Memory B cell (primary cell): ENCODE data around the gene SYNDIG1.

Source experiments
- ATAC-seq: fragments of 150-1000 bp; cut with Tn5 transposase; 2 replicates; pipeline ENCODE4 v1.10.0; 2021; ENCODE audit warnings: low read depth, mild to moderate bottlenecking, moderate library complexity
- DNase-seq, 2 donors: peaks; one replicate each; pipeline ENCODE4 v3.0.0; 2022; ENCODE audit warnings: low spot score in 2 of 2
- H3K27ac Mint-ChIP-seq: one replicate; pipeline ENCODE4 v1.8.0; 2022; ENCODE audit warnings: mild to moderate bottlenecking, moderate library complexity, mixed read lengths
- H3K27me3 Mint-ChIP-seq: one replicate; pipeline ENCODE4 v1.8.0; 2022; ENCODE audit warnings: mixed read lengths
- H3K36me3 Mint-ChIP-seq: one replicate; pipeline ENCODE4 v1.8.0; 2022; ENCODE audit warnings: mild to moderate bottlenecking, mixed read lengths
- H3K4me1 Mint-ChIP-seq: one replicate; pipeline ENCODE4 v1.8.0; 2022; ENCODE audit warnings: mixed read lengths
- H3K4me3 Mint-ChIP-seq: one replicate; pipeline ENCODE4 v1.8.0; 2022; ENCODE audit warnings: mild to moderate bottlenecking, moderate library complexity, mixed read lengths
- H3K9me3 Mint-ChIP-seq: one replicate; pipeline ENCODE4 v1.8.0; 2022; ENCODE audit warnings: mixed read lengths

Gene SYNDIG1

GRCh38 chr20:24648919-24649318 lies 179.5 kb downstream of the SYNDIG1 start:
- DNase-seq = no peak
- Mint-ChIP-seq H3K4me3 (no peak overlapping the region), H3K27me3 (peaks cover 4% of the 10 kb centered on the region), H3K27ac (no peak overlapping the region), H3K9me3 (no peaks in the 10 kb centered on the region), H3K4me1 (peaks cover 16% of the 10 kb centered on the region), H3K36me3 (no peaks in the 10 kb centered on the region)
- ATAC-seq = peak; percentile 49

DNA sequence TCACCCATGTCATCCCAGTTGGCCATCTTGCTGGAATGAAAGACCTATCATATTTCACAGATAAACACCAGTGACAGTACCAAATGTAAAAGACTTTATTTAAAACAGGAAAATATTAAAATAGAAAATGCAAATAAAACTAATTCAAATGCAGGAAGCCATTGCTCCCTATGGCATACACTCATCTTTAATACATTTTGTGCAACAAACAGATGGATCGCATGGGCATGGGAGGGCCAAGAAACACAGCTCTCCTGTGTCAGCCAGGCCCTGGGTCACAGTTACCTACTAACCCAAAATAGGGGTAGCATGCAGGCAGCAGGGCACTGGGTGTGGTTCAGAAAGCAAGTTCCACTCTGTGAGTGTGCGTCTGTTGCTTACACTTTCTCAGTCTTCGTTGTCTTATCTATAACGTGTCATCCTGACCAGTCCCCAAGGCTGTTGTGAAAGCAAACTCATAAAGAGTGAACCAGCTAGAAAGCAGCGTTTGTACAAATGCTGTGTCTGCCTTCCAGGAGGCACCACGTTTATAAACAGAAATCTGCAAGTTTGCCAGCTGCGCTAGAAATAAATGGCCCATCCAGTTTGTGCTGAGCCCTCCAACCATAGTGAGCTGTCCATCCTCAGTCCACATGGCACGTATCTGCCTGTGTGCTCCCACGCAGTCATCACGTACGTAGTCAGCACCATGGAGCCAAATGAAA lies 180.5 kb downstream of the SYNDIG1 start:
- Mint-ChIP-seq H3K27me3 (peaks cover 4% of the 10 kb centered on the region), H3K4me3 (no peak overlapping the region), H3K9me3 (no peaks in the 10 kb centered on the region), H3K4me1 (peaks cover 19% of the 10 kb centered on the region), H3K36me3 (no peaks in the 10 kb centered on the region), H3K27ac (no peak overlapping the region)
- DNase-seq (no peak), ATAC-seq (no peak)

DNA sequence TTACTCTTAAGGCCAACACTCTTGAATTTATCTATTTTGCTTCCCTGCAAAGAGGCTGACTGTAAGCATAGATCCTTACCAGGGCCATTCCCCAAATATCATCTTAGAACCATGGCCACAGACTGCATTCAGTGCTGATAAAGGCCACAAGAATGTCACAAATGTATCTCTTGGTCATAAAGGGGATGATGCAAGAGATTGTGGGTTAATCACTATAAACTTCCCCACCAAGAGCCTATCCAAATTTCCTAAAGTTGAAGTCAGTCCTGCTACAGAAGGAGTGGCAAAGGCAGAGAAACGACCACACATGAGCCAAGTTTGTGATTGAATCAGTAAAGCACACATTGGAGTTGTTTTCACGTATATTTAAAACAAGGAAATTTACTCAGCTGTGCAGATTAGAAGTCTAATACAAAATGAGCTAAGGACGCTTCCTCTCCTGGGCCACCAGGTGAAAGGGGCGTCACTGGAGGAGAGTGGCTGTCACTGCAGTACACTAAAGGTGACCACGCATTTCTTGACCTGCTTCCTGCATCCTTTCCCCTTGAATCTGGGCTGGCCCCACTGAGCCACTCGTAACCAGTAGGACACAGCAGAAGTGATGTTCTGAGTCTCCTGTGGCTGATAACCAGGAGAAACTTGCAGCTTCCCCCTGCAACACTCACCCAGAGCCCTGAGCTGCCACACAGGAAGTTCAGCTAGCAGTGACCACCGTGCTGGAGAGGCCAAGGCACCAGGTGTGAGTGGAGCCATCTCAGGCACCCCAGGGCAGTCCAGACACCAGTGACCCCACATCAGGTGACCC lies 181.9 kb downstream of the SYNDIG1 start:
- ATAC-seq = no peak
- DNase-seq = no peak
- peaks cover 4% of the 10 kb centered on the region for H3K27me3 Mint-ChIP-seq

GRCh38 chr20:24651976-24652345 lies 182.5 kb downstream of the SYNDIG1 start:
- no peak overlapping the region for H3K27ac Mint-ChIP-seq
- no peaks in the 10 kb centered on the region for H3K36me3 Mint-ChIP-seq
- no peaks in the 10 kb centered on the region for H3K9me3 Mint-ChIP-seq

More for the DNA sequence above, 181.9 kb downstream of the SYNDIG1 start:
- H3K27ac Mint-ChIP-seq = no peak overlapping the region
- peaks cover 19% of the 10 kb centered on the region for H3K4me1 Mint-ChIP-seq
- H3K36me3 Mint-ChIP-seq = no peaks in the 10 kb centered on the region
- H3K9me3 Mint-ChIP-seq = no peaks in the 10 kb centered on the region
- H3K4me3 Mint-ChIP-seq = no peak overlapping the region

GRCh38 chr20:24653306-24653705 lies 183.9 kb downstream of the SYNDIG1 start:
- Mint-ChIP-seq H3K27me3 (peaks cover 2% of the 10 kb centered on the region), H3K27ac (no peak overlapping the region), H3K9me3 (no peaks in the 10 kb centered on the region), H3K4me3 (no peak overlapping the region), H3K36me3 (no peaks in the 10 kb centered on the region), H3K4me1 (peaks cover 15% of the 10 kb centered on the region)
- ATAC-seq (no peak), DNase-seq (no peak)

More at GRCh38 chr20:24651976-24652345, 182.5 kb downstream of the SYNDIG1 start:
- no peak for ATAC-seq
- DNase-seq = no peak
- no peak overlapping the region for H3K4me3 Mint-ChIP-seq
- peaks cover 19% of the 10 kb centered on the region for H3K4me1 Mint-ChIP-seq
- H3K27me3 Mint-ChIP-seq = peaks cover 4% of the 10 kb centered on the region

GRCh38 chr20:24654425-24654824 lies 185.0 kb downstream of the SYNDIG1 start:
- Mint-ChIP-seq H3K9me3 (no peaks in the 10 kb centered on the region), H3K4me1 (peaks cover 7% of the 10 kb centered on the region), H3K36me3 (no peaks in the 10 kb centered on the region), H3K27ac (no peak overlapping the region), H3K4me3 (no peak overlapping the region), H3K27me3 (peaks cover 6% of the 10 kb centered on the region)
- DNase-seq = no peak
- ATAC-seq = no peak

DNA sequence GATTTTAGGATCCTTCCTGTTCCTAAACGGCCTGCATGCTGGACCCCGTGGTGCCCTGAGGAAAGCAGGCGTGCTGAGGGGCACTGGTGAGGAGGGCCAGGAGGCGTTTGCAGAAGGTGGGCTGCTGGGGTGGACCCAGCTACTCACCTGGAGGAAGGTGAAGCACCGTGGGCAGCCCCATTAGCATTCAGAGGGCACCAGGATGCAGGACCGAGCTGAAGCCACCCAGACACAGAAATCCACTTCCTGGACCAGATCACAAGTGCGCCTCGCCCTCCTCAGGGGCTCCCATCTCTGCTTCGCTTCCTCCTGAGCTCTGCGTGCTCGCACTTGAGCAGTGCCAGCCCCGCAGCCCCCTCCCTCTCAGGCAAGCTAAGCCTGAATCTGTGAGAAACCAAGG lies 187.0 kb downstream of the SYNDIG1 start:
- Mint-ChIP-seq H3K36me3 (no peaks in the 10 kb centered on the region), H3K9me3 (no peaks in the 10 kb centered on the region), H3K4me3 (no peak overlapping the region), H3K4me1 (peaks cover 5% of the 10 kb centered on the region), H3K27me3 (peaks cover 4% of the 10 kb centered on the region), H3K27ac (no peak overlapping the region)
- DNase-seq = no peak
- no peak for ATAC-seq

DNA sequence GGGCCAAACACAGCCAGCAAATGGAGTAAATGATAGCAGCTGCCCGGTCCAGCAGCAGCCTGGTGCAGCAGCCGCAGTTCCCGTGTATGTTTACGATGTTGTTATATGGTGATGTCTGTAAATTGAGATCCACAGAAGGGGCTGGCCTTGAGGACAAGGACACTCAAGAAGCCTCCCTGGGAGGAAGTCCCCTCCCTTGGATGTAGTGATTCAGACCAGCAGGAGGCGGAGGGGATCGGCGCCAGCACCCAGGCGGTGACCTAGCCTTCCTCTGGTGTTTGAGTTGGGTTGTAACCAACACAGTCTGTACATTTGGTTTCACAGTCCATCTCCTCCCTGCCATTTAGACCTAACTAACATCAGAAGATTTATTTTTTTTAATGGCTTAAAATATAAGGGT lies 187.8 kb downstream of the SYNDIG1 start:
- H3K4me3 Mint-ChIP-seq = no peak overlapping the region
- no peak for DNase-seq
- no peaks in the 10 kb centered on the region for H3K9me3 Mint-ChIP-seq
- no peak for ATAC-seq
- H3K36me3 Mint-ChIP-seq = no peaks in the 10 kb centered on the region
- peaks cover 5% of the 10 kb centered on the region for H3K4me1 Mint-ChIP-seq
- no peak overlapping the region for H3K27ac Mint-ChIP-seq
- H3K27me3 Mint-ChIP-seq = peaks cover 4% of the 10 kb centered on the region

DNA sequence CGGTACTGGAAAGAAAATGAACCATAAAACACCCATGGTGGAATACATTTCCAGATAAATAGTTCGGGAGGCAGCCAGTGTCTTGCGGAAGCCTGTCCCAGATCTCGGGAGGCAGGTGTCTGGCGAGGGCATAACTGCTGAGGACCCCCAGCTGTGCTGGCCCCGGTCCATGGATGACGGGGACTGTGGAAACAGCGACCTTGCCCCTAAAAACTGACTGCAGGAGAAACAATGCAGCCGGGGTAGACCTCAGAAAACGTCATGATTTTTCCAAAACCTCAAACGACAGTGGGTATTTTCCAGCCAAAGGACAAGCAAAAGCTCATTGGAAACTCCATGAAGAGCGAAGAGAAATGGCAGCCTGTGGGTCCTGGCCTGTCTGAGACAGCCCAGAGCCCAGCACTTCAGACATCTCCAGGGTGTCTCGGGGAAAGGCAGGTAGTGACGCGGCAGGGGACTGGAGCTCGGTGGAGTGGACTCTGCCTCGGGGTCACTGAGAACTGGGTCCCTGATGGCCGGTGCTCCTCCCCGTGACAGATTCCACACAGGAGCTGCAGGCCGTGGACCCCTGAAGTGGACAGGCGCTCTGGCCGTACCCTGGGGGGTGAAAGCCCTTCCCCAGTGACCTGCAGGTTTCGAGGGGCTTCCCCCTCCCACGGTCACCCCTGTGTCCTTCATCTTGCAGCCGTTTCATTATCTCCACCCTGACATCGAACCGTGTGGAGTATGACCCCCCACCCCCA lies 188.6 kb downstream of the SYNDIG1 start:
- Mint-ChIP-seq H3K9me3 (no peaks in the 10 kb centered on the region), H3K4me1 (peaks cover 5% of the 10 kb centered on the region), H3K4me3 (no peak overlapping the region), H3K36me3 (no peaks in the 10 kb centered on the region), H3K27me3 (peaks cover 4% of the 10 kb centered on the region), H3K27ac (no peak overlapping the region)
- DNase-seq = no peak
- ATAC-seq = no peak

DNA sequence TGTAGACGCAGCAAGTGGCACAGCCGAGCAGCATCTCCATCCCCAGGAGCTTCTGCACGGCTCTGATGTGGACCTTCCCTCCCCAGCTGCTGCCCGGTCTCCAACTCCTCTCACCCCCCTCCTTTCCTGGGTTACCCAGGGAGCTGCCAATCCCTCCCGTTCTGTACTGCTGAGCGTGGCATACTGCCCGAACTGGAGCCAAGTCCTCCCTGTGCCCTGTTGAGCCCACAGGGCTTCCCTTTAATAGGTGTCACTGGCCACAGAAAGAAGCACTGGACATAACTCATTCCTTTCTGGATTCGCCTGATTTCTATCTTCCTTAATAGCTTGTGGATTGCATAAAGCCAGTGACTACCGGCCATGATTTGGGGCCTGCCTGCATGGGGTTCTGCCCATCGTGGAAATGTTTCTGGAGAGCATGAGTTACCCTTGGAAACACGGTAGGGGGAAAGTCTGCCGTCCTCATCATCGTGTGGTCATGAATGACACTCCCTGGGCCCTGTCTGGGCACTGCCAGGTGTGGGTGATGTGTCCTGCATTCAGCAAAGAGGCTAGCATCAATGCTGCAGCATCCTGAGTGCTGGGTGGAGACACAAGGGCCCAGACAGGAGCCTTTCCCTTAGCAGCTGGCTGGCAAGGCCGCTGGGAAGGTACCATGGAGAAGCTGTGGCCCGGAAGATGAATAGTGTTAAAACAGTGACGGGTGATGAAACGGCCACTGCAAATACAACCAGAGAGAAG lies 189.7 kb downstream of the SYNDIG1 start:
- Mint-ChIP-seq H3K27me3 (peaks cover 4% of the 10 kb centered on the region), H3K27ac (no peak overlapping the region), H3K4me3 (no peak overlapping the region), H3K4me1 (peaks cover 5% of the 10 kb centered on the region), H3K9me3 (no peaks in the 10 kb centered on the region), H3K36me3 (no peaks in the 10 kb centered on the region)
- ATAC-seq (no peak), DNase-seq (no peak)

DNA sequence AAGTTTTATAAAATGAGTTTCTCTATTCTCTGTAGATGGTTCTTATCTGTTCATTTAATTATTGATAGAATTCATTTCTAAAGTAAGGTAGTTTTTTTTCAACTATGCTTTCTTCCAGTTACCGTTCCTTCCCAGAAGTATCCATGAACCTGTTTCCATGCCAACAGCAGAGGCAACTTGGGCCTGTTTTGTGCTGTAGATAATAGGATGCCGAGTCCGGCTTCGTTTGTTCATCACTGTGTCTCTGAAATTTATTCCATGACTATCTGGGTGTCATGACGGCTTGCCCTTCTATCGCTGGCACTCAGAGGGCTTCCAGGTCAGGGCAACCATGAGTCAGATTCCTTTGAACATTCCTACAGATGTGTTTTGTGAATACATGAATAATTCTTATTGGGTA lies 190.4 kb downstream of the SYNDIG1 start:
- H3K27ac Mint-ChIP-seq = no peak overlapping the region
- ATAC-seq = no peak
- H3K27me3 Mint-ChIP-seq = peaks cover 4% of the 10 kb centered on the region
- H3K9me3 Mint-ChIP-seq = no peaks in the 10 kb centered on the region
- H3K36me3 Mint-ChIP-seq = no peaks in the 10 kb centered on the region
- H3K4me1 Mint-ChIP-seq = peaks cover 2% of the 10 kb centered on the region
- DNase-seq = no peak
- no peak overlapping the region for H3K4me3 Mint-ChIP-seq

DNA sequence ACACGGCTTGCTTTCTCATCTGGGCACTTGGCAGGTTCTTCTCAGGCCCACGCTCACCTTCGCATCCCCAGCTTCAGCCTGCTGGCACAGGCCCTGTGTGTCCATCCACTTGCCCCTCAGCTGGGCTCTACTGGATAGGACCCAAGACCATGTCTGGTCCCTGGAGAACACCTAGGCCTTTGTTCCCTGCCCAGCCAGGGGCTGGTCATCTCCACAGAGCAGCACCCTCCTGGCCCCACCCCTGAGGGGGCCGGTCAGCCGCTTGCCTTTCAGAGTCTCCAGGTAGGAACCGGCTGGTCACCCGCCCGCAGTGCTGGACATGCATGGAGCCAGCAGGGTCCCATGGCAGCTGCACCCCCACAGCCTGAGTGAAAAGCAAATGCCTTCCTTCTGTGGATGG lies 191.2 kb downstream of the SYNDIG1 start:
- ATAC-seq (no peak), DNase-seq (no peak)
- H3K4me1 Mint-ChIP-seq = peaks cover 2% of the 10 kb centered on the region
- H3K27me3 Mint-ChIP-seq = peaks cover 4% of the 10 kb centered on the region
- no peaks in the 10 kb centered on the region for H3K36me3 Mint-ChIP-seq
- H3K27ac Mint-ChIP-seq = no peak overlapping the region
- no peaks in the 10 kb centered on the region for H3K9me3 Mint-ChIP-seq
- H3K4me3 Mint-ChIP-seq = no peak overlapping the region

DNA sequence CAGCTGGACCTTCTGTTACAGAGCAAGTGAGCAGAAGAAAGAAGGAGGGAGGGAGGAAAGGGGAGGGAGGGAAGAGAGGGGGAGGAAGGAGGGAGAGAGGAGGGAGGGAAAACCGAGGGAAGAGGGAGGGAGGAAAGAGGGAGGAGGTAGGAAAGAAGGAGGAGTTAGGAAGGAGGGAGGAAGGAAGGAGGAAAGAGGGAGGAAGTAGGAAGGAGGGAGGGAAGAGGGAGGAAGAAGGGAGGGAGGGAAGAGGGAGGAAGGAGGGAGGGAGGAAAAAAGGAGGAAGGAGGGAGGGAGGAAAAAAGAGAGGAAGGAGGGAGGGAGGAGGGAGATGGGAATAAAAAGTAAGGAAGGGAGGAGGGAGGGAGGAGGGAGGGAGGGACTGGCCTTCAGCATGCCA lies 191.8 kb downstream of the SYNDIG1 start:
- Mint-ChIP-seq H3K36me3 (no peaks in the 10 kb centered on the region), H3K4me1 (peaks cover 2% of the 10 kb centered on the region), H3K27ac (no peak overlapping the region), H3K27me3 (peaks cover 4% of the 10 kb centered on the region), H3K9me3 (no peaks in the 10 kb centered on the region), H3K4me3 (no peak overlapping the region)
- DNase-seq = no peak
- ATAC-seq = no peak

DNA sequence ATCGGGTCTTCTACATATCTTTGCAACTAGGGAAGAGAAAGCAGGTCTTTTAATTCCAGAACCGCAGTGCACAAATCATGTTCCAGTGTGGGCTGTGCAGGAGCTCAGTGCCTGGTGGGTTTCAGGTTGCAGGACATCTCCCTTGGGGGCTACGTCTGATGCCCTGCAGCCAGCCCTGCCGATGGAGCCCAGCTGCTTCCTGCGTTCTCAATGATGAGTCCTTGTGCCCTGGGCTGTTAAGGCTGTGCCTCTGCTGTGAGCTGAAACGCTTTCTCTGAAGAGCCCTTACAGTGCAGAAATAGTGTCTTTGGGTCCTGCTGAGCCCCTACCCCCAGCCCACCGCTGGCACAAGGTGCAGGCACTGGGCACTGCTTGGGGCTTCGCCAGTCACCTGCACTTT lies 192.9 kb downstream of the SYNDIG1 start:
- Mint-ChIP-seq H3K27me3 (peaks cover 4% of the 10 kb centered on the region), H3K27ac (no peak overlapping the region), H3K4me3 (no peak overlapping the region), H3K4me1 (peaks cover 2% of the 10 kb centered on the region), H3K9me3 (no peaks in the 10 kb centered on the region), H3K36me3 (no peaks in the 10 kb centered on the region)
- ATAC-seq (no peak), DNase-seq (no peak)
